Spinal cord (tissue), 10 donors: Measurements from ENCODE around the gene RARA. TPM values are rescaled to one million over a fixed set of nuclear protein-coding genes. Genes with fewer than 3 reads are reported as not detected.

Experiments
- DNase-seq, 6 donors: peaks; one replicate each; pipeline versions ENCODE4 v3.0.0 to v3.0.0-alpha.2; 2013 to 2015; ENCODE audit warnings: low spot score in 6 of 6, low read depth in 4 of 6
- H3K27ac ChIP-seq: one replicate; pipeline ENCODE4 v1.5.1; 2013; ENCODE audit warnings: low read depth, low read length, control low read depth
- H3K27me3 ChIP-seq: one replicate; pipeline ENCODE4 v1.6.1; 2013; ENCODE audit warnings: low read length; ENCODE audit not compliant: control insufficient read depth, insufficient read depth
- H3K36me3 ChIP-seq: one replicate; pipeline ENCODE4 v1.6.1; 2013; ENCODE audit warnings: low read length; ENCODE audit not compliant: control insufficient read depth, insufficient read depth
- H3K4me1 ChIP-seq: one replicate; pipeline ENCODE4 v1.6.1; 2013; ENCODE audit warnings: low read length; ENCODE audit not compliant: control insufficient read depth, insufficient read depth
- H3K4me3 ChIP-seq: one replicate; pipeline ENCODE4 v1.5.1; 2013; ENCODE audit warnings: low read depth, low read length, control low read depth
- H3K9me3 ChIP-seq: one replicate; pipeline ENCODE4 v1.6.1; 2013; ENCODE audit warnings: low read length; ENCODE audit not compliant: control insufficient read depth, insufficient read depth
- WGBS: methylation state at CpG from one replicate; pipeline ENCODE4 v1.1.5; 2013; ENCODE audit warnings: missing lambda C conversion rate; ENCODE audit not compliant: insufficient coverage; 5-methylcytosine and 5-hydroxymethylcytosine counted together
- polyA plus RNA-seq, 2 donors: library from polyadenylated mRNA; unstranded; fragments of 120-200 nt; gene quantifications; one replicate each; pipeline ENCODE4 v1.2.1, GENCODE V29; 2013; ENCODE audit not compliant: insufficient read length in 2 of 2
- total RNA-seq, 2 donors: library from RNA; depleted of rRNA in 1 of 2; stranded (reverse); fragments of 120-200 nt in 1 of 2; fragments of >200 nt in 1 of 2; gene quantifications; one replicate each; pipeline versions ENCODE4 v1.2.3 to v1.2.4, GENCODE V29; 2013 to 2014
- donor health status: healthy.

The RARA gene
- total and polyA plus RNA-seq, 4 donors = 10.2 to 54.5 (median 36.9) TPM

DNA sequence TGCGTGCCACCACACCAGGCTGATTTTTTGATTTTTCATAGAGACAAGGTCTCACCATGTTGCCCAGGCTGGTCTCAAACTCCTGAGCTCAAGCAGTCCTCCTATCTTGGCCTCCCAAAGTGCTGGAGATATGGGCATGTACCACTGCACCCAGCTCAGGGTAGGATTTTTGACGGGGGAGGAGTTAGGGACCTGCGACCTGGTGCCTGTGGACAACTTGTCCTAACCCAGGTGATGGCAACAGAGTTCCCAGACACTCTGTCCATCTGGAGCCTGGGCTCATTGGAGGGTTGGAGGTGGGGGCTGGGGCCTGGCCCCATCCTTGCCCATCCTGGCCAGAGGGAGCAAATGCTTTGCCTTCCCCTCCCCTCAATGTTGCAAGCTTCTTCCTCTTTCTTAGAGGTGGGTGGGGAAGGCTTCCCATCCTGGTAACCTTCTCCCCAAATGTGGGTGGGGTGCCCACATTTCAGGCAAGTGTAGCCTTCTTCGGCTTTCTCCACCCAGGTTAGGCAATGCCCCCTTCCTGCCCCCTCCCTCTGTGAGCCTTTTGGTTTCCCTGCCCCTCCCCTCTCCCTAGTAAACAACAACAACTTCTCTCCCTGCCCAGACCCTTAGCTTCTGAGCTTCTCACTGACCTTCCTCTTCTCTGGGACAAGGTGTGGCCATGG, 24.9 kb downstream of the RARA start:
- no peak overlapping the region for H3K27ac ChIP-seq
- WGBS = 98% methylated on average over 3 of the region's 4 CpGs
- H3K4me3 ChIP-seq = no peak overlapping the region
- DNase-seq = no peak
- H3K36me3 ChIP-seq = peaks cover 40% of the 10 kb centered on the region
- H3K9me3 ChIP-seq = no peaks in the 10 kb centered on the region
- no peaks in the 10 kb centered on the region for H3K27me3 ChIP-seq
- peaks cover 63% of the 10 kb centered on the region for H3K4me1 ChIP-seq

DNA sequence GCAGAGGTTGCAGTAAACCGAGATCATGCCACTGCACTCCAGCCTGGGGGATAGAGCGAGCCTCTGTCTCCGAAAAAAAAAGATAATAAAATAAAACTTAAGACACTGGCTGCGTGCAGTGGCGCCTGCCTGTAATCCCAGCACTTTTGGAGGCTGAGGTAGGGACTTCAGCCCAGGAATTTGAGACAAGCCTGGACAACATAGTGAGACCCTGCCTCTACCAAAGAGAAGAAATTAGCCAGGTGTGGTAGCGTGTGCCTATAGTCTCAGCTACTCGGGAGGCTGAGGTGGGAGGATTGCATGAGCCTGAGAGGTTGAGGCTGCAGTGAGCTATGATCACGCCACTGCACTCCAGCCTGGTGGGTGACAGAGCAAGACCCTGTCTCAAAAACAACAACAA, 26.6 kb downstream of the RARA start:
- no peaks in the 10 kb centered on the region for H3K27me3 ChIP-seq
- no peak for DNase-seq
- H3K4me1 ChIP-seq = peaks cover 60% of the 10 kb centered on the region
- H3K36me3 ChIP-seq = peaks cover 40% of the 10 kb centered on the region
- no peak overlapping the region for H3K4me3 ChIP-seq
- H3K9me3 ChIP-seq = no peaks in the 10 kb centered on the region
- no peak overlapping the region for H3K27ac ChIP-seq
- 98% methylated on average over 7 of the region's 8 CpGs for WGBS

DNA sequence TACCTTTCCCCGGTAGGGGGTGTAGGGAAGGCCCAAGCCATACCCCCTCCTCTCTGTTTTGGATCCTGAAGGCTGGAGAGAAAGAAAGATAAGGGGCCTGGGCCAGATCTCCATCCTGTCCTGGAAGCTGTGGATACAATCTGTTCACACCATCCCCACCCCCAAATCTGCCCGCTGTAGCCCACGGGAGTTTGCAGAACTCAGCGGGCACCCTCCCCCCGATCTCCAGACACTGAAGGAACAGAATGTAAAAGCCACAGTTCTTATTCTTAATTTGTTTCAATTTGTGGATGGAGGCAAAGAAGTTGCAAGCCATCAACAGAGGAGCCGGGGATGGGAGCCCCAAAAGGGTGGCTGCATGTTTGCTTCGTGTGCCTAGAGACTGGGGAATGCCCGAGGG, 28.4 kb downstream of the RARA start:
- H3K4me3 ChIP-seq = no peak overlapping the region
- H3K27me3 ChIP-seq = no peaks in the 10 kb centered on the region
- H3K27ac ChIP-seq = no peak overlapping the region
- 52% methylated on average over 3 of the region's 8 CpGs for WGBS
- H3K4me1 ChIP-seq = peaks cover 50% of the 10 kb centered on the region
- no peaks in the 10 kb centered on the region for H3K9me3 ChIP-seq
- peaks cover 23% of the 10 kb centered on the region for H3K36me3 ChIP-seq
- DNase-seq = no peak

DNA sequence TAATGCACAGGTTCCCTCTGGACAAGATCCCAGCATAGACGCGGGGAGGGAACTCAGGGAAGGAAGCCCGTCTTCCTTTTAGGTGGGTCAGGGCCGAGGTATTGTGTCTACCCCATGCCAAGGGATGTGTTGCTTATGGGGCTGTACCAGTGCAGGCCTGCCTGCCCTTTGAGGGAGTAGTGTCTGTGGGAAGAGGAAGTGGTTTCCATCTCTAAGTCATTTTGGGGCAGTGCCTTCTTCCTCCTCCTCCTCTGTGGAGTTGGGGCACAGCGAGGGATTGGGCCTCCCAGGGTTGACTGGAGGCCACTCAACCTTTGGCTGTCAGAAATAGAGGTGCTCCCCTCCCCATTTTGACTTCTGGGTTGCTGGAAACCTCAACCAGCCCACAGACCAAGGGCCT, 29.1 kb downstream of the RARA start:
- H3K4me1 ChIP-seq = peaks cover 50% of the 10 kb centered on the region
- no peak overlapping the region for H3K27ac ChIP-seq

DNA sequence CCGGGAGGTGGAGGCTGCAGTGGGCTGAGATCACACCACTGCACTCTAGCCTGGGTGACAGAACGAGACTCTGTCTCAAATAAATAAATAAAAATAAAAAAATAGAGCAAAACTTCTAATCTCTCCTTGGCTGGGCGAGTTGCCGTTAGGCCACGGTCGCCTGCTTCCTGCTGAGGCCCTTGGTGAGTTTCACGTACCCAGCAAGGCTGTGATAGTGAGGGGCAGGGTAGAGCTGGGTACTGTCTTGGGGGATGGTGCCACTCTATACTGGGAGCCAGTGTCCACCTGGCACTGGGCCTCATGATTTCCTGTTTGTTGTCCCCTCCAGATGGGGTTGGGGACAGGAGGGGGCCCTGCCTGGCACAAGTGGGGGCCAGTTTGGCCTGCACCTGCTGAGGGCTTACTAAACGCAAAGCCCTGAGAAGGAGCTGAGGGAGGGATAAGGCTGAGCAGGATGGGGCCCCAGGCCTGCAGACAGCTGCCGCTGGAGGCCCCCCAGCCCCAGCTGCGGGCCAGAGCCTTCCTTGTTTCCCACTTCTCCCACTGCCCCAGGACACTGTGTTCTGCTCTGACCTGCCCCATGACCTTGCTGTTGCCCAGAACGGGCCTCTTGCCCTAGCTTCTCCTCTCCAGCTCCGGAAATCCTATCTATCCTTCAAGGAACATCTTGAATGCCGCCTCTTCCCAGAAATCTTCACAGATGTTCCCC, 30.1 kb downstream of the RARA start:
- Histone ChIP-seq H3K36me3 (peaks cover 13% of the 10 kb centered on the region), H3K4me3 (no peak overlapping the region), H3K27me3 (no peaks in the 10 kb centered on the region), H3K27ac (no peak overlapping the region), H3K4me1 (peaks cover 50% of the 10 kb centered on the region), H3K9me3 (no peaks in the 10 kb centered on the region)
- no peak for DNase-seq
- WGBS = 76% methylated on average over 10 of the region's 13 CpGs

More for the DNA sequence above, 29.1 kb downstream of the RARA start:
- H3K9me3 ChIP-seq = no peaks in the 10 kb centered on the region
- no peak for DNase-seq
- no CpG with 5 or more reads among the region's 5 CpGs for WGBS
- no peaks in the 10 kb centered on the region for H3K27me3 ChIP-seq
- H3K4me3 ChIP-seq = no peak overlapping the region
- peaks cover 22% of the 10 kb centered on the region for H3K36me3 ChIP-seq

DNA sequence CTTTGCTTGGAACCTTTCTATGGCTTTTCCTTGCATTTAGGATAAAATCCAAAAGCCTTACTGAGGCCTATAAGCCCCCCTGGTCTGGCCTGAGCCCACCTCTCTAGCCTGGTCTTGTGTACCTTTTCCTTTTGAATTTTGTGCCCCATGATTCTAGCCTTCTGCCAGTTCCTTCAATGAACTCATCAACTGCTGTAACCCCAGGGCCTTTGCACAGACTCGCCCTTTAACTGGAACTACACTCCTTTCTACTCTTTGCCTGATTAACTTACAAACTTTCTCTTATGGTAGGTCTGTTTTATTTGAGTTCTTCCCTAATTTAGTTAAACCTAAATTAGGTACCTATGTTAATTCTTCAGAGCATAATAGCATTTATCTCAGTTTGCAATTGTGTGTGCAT, 31.3 kb downstream of the RARA start:
- Histone ChIP-seq H3K36me3 (peaks cover 13% of the 10 kb centered on the region), H3K27ac (no peak overlapping the region), H3K4me3 (no peak overlapping the region), H3K27me3 (no peaks in the 10 kb centered on the region), H3K9me3 (no peaks in the 10 kb centered on the region), H3K4me1 (peaks cover 50% of the 10 kb centered on the region)
- DNase-seq = no peak
- WGBS = no CpG with 5 or more reads among the region's 1 CpG

DNA sequence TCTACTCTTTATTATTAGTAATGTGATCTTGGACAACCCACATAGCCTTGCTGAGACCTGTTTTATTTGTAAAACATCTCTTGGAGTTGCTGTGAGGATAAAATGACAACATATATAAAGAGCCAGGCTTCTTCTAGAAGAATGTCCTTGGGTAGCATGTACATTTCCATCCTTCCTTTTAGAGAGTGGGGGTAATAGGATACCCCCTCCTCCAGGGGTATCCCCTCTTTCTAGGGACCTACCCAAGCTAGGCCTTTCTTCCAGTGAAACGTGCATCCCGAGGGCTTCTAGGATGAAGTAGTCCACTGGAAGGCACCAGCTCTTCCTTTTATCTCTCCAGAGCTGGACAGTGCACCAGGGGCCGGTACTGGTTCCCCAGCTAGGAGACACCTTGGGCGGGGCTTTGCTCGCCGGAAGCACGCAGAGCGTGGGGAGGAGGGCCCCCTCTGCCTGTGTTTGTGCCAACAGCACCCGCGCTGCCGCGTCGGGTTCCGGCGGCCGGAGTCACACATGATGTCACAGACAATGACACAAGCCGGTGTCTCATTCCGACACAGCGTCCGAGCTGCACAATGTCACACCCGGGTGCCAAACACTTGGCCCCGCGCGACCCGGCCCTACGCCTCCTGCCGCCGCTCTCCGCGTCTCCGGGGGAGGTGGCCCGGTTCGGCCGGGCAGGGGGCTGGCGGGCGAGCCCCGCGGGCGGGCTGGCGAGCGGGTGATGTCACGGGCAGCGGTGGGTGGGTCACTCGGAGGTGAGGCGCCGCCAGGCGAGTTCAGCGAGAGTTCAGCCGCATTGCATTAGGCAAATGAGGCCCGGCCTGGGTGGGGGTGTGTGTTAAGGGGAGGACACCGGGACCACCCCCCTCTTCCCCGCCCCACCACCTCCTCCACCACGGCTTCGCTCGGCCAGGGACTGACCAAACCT, 32.2 kb downstream of the RARA start:
- Histone ChIP-seq H3K9me3 (no peaks in the 10 kb centered on the region), H3K27me3 (no peaks in the 10 kb centered on the region), H3K36me3 (peaks cover 13% of the 10 kb centered on the region), H3K27ac (peak overlapping the region; percentile 91), H3K4me1 (peaks cover 57% of the 10 kb centered on the region), H3K4me3 (peak overlapping the region; percentile 83)
- DNase-seq = peak in 3 of 6 donors; percentile 63 to 94 (median 87)
- WGBS = under 1% methylated on average over 44 of the region's 55 CpGs

DNA sequence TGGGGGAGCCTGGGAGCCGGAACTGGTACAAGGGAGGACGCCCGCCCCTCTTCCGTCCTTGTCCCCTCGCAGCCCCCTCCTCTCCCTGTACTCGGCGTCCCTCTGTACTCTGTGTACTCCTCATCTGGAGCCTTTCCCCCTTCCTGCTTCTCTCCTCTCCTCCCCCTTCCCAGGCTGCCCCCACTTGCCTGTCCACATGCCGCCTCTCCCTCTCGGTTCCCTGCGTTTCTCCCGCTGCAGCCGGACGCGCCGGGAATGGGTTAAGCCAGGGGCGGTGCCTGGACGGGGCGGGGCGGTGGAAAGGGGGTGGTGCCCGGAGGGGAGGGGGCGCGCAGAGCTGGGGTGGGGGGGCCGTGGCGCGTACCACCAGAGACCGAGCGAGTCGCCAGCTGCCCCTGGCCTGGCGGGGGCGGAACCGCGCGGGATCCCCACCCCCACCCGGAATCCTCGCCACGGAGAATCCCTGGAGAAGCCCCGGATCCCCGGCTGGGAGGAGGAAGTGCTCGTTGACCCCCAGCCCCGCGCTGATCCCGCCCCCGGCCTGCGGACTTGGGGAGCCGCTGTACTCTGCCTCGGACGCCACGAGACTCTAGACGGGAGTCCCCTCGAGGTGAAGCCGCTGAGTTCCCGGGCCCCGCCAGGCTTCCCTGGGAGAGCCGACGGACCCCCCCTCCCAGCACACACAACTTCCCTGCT, 33.0 kb downstream of the RARA start:
- H3K36me3 ChIP-seq = peaks cover 13% of the 10 kb centered on the region
- no peaks in the 10 kb centered on the region for H3K27me3 ChIP-seq
- H3K4me3 ChIP-seq = peak overlapping the region; percentile 83
- H3K27ac ChIP-seq = peak overlapping the region; percentile 91
- DNase-seq = peak in 3 of 6 donors; percentile 74 to 94 (median 92)
- H3K9me3 ChIP-seq = no peaks in the 10 kb centered on the region
- WGBS = under 1% methylated on average over 40 of the region's 55 CpGs
- H3K4me1 ChIP-seq = peaks cover 65% of the 10 kb centered on the region
